Keratinocyte (primary cell): ENCODE data around the gene SORBS1.

ENCODE experiments used
- EZH2 ChIP-seq: IDR thresholded peaks from one replicate; pipeline ENCODE4 v1.6.1; 2012; ENCODE audit warnings: inconsistent platforms, mild to moderate bottlenecking, low read length, moderate library complexity
- TF ChIP-seq, protein P1 (sequence below), 3 experiments: IDR thresholded peaks in 1 of 3; conservative IDR thresholded peaks in 1 of 3; optimal IDR thresholded peaks in 1 of 3; 2 replicates in 2 of 3; 3 replicates in 1 of 3; pipeline versions ENCODE3 to v1.5.1; 2011; ENCODE audit warnings: low read length in 3 of 3, mild to moderate bottlenecking in 3 of 3, moderate library complexity in 2 of 3, control low read depth in 1 of 3, inconsistent platforms in 1 of 3; ENCODE audit not compliant: insufficient read depth in 2 of 3; ENCODE audit errors: extremely low read depth in 1 of 3

DNA sequence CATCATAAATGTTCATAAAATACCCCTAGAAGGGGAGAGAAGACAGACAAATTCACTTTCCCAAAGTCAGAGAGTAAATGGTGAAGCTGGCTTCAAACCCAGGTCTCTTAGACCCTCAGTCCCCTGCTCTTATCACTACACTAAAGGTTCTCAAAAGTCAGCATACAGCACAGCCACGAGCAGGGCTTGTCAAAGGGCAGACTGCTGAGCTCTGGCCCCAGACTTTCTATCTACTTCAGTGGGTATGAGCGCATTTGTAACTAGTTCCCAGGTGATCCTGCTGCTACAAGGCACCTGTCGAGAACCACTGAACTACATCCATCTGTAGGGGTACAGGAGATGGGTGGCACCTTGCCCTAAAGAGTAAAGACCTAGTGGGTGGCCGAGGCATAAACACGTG is 91.5 kb downstream of the SORBS1 start:
- TF ChIP-seq, protein P1, sequence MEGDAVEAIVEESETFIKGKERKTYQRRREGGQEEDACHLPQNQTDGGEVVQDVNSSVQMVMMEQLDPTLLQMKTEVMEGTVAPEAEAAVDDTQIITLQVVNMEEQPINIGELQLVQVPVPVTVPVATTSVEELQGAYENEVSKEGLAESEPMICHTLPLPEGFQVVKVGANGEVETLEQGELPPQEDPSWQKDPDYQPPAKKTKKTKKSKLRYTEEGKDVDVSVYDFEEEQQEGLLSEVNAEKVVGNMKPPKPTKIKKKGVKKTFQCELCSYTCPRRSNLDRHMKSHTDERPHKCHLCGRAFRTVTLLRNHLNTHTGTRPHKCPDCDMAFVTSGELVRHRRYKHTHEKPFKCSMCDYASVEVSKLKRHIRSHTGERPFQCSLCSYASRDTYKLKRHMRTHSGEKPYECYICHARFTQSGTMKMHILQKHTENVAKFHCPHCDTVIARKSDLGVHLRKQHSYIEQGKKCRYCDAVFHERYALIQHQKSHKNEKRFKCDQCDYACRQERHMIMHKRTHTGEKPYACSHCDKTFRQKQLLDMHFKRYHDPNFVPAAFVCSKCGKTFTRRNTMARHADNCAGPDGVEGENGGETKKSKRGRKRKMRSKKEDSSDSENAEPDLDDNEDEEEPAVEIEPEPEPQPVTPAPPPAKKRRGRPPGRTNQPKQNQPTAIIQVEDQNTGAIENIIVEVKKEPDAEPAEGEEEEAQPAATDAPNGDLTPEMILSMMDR (optimal IDR thresholded peaks at IDR 0.05 in 1 of 3, IDR thresholded peaks at IDR 0.05 in 1 of 3, conservative IDR thresholded peaks at IDR 0.05 in 1 of 3; ENCODE audit: extremely low read depth in 1 of 3, insufficient read depth in 2 of 3, low read length in 3 of 3) = no peak
- no peak for TF ChIP-seq EZH2
